Left lobe of liver (tissue), 2 donors: ENCODE data around the gene CD40LG. TPM values are rescaled to one million over a fixed set of nuclear protein-coding genes. Genes with fewer than 3 reads are reported as not detected.

ENCODE experiments used
- ATAC-seq: fragments of 200-7000 bp; cut with Tn5 transposase; one replicate; pipeline ENCODE4 v1.9.1; 2020; ENCODE audit warnings: mild to moderate bottlenecking, moderate library complexity
- DNase-seq: peaks from one replicate; pipeline ENCODE4 v3.0.0-alpha.2; 2020; ENCODE audit warnings: low spot score
- total RNA-seq: library from RNA; stranded (reverse); gene quantifications from one replicate; pipeline ENCODE4 v1.2.1, GENCODE V29; 2021
- donor health status: DM: no; HTN: no; CAD: no; lungs with moderate emphysema.
- donor health status: DM: no; HTN: yes; CAD: no.

Gene CD40LG
- total RNA-seq, 1 donor from 2014 or later, result 0.15 TPM

DNA sequence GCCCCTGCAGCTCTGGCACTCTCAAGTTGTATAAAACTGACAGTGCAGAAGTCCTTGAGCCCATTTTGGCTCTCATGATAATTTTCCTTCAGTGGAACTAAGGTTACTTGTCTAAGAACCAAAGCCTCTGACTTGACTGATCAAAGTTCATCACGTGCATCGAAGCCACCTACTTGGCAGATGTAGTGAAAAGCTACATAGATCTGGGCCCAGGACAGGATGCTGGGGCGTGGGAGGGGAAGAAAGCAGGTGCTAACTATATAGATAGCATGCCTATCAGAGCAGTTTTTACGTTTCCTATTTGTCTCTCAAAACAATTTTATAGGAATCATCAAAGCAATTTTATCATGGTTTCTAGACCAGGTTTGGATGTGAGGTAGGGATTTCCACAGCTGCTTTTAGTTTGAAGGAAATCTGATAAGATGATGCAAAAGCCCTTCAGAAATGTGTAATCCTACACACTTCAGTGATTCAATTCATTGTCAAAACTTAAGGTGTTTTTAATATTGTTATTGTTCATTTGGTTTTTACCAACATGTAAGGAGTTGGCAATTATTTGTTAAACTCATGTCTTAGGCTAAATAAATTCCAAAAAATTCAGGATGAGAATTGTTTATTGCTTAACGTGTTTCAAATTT, 1.2 kb upstream of the CD40LG start:
- no peak for ATAC-seq
- no peak for DNase-seq

DNA sequence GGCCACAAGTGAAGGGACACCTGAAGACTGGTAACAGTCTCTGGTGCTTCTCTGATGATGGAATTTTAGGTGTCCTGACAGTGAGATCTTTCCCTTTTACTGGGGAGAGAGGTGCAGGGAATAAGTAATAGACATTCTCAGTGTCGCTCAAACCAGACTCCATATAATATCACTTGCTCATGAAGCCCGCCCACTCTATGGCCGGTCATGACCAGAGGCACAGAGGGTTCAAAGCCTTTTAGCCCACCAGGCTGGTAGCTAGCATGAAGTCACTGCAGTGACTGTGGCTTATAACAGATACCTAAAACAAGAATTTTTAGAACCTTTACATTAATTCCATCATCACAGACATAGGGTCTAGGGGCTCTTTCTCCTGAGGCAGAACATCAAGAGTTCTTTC, 2.9 kb downstream of the CD40LG start:
- DNase-seq (no peak), ATAC-seq (no peak)

DNA sequence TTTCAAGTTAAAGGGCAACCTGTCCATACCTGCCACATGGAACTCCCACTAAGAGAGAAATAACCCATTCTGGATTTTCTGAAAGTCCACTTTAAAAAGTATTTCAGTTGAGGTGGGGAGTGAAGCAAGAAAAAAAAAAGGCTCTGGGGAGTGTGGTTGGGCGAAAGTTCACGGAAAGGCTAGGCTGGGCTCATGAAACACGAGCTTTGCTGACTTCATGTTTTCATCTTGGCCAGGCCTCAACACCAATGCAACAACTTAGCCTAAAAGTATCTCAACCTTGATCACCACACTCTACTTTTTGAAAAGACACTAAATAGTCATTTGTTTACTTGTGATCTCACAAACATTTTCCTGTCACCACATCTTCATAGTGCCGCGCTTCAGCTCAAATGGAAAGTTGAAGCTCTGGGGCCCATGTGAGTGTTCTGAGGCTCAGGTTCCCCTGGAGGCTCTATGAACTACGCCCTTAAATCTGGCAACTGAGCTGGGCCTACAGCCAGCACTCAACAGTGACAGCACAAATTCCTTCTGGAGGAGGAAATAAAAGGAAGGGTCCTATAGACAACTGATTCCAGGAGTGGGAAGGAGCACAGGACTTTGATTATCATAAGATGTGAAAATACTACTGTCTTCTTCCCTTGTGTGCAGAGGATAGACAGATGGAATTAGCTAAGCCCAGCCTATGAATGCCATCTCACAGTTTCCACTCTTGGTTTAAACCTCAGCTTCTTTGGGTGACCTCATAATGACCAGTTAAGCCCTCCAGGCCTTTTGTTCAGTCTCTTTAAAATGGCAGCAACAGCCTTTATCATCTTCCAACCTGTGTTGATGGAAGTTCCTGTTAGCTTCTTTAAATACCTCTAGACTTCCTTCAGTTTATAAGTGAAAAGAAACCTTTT, 5.1 kb downstream of the CD40LG start:
- ATAC-seq (no peak), DNase-seq (no peak)

DNA sequence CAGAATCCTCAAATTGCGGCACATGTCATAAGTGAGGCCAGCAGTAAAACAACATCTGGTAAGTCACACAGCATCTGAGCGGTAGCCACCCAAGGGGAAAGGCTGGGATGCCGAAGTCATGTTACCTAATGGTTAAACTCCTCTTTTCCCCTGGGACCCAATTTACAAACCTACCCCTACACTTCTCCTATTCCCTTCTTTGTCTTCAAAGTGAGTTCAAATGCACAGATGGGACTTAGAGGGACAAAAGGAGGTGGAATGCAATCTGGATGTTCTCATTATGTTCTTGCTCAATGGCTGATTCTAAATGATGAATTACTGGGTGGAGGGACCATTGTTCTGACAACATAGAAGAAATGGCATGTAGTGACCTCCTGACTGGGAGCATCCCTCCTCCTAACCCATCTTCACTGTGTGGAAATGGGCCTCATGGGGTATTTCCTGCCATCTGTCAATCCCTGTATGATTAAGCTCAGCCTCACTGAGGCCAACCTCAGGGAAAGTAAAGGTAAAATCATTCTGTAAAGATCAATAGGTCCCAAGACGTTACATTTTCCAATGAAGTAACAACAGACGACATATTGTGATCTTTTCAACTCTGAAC, 8.5 kb downstream of the CD40LG start:
- DNase-seq, result no peak
- ATAC-seq, result no peak

DNA sequence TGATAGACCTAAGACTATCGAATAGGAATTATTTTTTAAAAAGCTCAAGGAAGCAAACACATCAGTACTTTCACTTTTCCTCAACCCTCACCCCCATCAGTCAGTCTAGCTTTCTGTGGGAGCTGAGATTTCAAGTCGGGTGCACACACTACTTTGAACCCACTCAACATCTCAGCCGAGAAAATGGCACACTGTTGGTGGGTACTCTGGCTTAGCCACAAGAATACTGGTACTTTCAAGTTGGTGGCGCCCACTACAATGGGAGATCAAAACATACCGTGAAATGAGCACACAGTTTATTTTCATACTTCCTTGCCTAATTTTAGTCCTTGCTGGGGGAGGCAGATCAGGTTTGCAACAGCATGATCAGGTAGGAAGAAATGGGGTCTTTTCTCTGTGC, 10.2 kb downstream of the CD40LG start:
- ATAC-seq, result no peak
- no peak for DNase-seq

DNA sequence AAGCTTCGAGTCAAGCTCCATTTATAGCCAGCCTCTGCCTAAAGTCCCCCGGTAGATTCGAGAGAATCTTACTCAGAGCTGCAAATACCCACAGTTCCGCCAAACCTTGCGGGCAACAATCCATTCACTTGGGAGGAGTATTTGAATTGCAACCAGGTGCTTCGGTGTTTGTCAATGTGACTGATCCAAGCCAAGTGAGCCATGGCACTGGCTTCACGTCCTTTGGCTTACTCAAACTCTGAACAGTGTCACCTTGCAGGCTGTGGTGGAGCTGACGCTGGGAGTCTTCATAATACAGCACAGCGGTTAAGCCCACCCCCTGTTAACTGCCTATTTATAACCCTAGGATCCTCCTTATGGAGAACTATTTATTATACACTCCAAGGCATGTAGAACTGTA, 11.2 kb downstream of the CD40LG start:
- no peak for ATAC-seq

DNA sequence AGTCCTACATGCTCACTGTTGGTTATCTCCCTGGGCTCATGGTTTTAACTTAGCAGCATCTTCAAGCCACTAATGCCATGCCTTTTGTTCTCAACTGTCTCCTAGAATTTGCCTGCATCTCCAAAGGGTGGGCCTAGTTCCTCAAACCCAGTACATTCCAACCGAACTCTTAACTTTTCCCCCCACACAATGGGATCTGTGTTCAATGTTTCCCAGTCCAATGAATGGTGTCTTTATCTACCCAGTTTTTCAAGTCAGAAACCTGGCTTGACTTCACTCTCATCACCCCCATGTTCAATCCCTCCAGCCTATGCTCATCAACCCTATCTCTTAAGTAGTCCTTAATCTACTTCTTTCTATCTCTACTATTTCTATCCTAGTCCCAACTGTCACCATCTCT, 12.9 kb downstream of the CD40LG start:
- DNase-seq (no peak), ATAC-seq (no peak)

More for the DNA sequence above, 11.2 kb downstream of the CD40LG start:
- no peak for DNase-seq

DNA sequence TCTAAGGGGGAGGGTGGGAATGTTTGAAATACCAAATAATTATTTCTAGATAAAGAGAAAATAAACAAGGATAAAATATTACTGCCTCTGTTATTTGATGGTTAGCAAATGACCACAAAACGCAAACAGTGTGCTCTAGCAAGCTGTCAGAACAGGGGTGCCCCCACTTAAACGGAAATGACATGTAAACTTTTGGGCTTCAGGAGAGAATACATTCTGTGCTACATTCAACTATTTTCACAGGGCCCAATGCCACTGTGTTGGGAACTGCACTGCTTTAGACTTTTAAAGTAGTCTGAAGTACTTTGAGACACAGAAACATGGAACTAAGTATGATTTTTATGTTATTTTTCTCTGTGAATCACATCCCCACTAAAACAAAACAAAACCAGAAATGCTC, 14.1 kb downstream of the CD40LG start:
- no peak for ATAC-seq
- no peak for DNase-seq

DNA sequence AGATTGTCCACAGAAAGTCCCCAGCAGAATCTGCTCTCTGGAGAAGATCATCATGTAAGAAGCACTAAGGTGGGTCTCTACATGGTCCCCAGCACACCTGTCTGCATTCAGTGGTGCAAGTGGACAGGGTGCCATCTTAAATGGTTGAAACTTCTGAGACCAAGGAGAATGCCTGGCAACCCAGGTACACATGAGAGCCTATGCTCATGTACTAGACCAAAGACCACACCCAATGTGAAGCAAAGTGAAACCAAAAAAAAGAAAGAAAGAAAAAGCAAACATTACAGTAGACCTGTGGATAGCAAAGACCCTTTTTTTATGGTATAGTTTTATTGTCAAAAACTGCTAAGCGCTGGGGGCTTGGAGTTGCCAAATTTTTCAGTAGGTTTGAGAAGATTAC, 15.0 kb downstream of the CD40LG start:
- no peak for ATAC-seq

DNA sequence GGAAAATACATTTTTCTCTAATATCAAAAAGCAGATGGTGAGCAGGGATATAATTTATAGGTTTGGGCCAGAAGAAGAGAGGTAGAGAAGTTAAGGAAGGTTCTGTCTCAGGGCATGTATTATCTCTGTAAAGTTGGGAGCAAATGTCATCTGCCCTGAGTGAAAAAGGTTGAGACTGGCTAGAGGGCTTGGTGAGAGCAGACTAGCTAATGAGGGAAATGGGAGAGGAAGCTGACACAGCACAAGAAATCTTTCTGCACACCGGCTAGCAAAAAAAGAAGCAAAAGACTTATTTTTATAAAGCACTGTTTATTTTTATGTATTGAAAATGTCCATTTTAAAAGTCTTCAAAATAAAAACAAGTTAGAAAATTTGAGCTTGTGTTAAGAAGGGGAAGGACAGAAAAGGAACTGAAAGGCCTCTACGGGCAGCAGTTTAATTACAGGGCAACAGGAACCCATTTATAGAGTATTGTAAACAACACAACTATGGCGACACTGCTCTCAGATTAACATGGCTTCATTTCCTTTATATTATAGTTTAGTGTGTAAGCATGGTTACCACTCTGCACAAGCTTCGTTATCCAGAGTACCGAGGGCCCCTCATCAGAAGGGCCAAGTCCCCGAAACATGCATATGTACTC, 17.4 kb downstream of the CD40LG start:
- no peak for DNase-seq
- no peak for ATAC-seq

More for the DNA sequence above, 15.0 kb downstream of the CD40LG start:
- DNase-seq, result no peak

DNA sequence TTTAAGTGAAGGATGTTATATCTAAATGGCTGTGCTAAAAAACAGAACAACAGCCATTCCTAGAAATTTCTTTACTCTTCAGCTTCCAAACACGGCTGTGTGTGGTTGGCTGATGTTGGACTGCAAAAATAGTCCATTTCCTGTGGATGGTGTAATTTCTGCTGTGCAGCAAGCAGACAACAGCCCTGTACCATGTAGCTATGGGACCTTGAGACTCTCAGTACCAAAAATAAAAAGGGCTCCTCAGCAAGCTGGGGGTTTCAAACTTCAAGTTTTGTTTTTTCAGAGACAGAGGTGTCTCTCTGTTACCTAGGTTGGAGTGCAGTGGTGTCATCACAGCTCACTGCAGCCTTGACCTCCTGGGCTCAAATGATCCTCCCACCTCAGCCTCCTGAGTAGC, 18.1 kb downstream of the CD40LG start:
- no peak for DNase-seq
- ATAC-seq, result no peak

DNA sequence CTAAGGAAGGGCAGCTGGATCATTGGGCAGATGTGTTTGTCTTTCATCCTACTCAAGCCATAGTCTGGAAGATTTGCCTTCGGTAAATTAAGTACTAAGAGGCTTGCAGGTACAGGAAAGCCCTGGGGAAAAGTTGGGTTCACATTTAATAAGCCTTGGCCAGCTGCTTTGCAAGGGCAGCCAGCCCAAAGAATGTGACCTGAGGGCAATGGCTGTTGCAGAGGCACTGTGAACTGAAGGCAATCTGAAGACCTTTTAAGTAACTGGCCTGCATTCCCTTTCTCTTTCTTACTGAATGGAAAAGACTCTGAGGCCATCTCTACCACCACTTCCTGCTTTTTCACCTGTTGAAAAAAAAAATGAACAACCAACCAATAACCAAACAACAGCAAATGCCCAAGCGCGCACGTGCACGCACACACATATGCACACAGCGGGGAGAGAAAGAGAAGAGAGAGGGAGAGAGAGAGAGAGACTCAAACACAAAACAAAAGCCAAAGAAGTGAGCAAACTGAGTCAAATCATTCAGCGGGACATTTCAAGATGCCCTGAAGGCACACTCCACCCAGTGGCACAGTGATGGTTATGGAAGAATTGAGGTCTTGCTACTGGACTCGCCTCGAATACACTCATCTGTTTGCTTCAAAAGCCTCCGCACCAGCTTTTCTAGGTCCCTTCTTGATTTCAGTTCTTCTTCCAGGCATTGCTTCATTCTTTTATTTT, 19.6 kb downstream of the CD40LG start:
- no peak for ATAC-seq
- no peak for DNase-seq

DNA sequence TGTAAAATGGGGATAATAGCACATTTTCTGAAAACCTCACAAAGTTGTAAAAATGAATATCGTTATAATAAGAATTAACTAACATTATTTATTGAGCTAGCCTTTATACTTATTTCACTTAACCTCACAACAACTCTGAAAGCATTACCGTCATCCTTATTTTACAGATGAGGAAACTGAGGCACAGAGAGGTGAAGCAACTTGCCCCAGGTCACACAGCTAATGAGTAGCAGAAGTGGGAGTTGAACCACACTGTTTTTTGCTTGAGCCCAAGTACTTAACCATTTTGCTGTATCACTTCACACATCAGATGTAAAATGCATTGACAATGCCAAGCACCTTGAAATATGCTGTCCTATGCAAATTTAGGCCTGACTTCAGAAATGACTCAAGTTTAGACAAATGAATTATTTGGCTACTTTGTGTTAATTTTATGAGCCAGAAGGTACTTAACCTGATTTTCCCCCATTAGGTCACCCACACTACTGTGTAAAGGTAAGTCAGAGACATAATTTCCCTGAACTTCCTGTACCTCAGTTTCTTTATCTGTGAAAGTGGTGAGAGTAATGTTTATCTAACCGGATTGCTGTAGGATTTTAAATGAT, 23.1 kb downstream of the CD40LG start:
- no peak for ATAC-seq
- DNase-seq, result no peak

DNA sequence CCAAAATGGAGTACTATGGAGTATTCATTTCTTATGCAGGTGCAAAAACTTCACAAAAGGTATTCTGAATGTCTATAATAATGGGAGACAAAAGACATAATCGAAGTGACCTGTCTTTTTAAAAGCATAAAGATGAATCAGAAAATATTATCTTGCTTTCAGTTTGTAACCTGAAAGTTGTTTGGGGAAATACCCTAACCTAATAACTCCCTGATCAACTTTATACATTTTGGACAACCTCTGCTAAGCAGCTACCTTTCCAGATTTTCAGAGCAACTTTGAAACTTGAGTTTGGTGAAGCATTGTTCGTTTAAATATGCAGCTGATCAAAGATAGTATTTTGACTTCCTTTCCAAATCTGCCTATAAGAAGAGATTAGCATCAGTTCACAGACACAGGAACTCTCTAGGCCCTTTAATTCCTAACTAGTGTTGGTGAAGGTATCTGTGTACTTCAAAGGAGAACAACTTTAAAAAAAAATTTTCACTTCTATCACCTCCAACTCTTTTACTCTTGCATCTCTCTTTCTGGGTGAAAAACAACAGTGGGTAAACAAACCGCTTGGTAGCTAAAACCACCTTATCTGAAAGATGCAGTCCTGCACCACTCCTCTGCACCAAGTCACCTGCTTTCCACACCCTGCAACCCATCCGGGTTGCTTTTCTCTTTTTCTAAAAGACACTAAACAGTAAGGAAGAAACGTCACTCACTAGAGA, 26.5 kb downstream of the CD40LG start:
- ATAC-seq (no peak), DNase-seq (no peak)

DNA sequence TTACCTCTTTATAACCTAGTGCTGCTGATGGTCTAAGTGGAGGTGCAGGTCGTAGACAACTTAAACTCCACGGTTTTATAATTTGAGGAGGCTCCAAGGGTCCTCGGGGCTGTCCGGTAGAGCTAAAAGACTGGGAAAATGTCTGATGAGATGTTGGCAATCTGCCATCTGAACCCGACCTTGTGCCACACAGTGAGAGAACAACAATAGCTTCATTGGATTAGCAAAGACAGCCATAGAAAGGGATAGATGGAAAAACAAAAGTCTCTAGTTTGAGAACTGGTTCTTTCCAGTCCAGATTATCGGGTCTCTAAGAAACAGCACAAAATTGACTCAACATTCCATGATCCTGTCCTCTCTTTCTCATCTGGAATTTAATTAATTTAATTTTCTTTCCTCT, 31.6 kb downstream of the CD40LG start:
- ATAC-seq, result no peak
- no peak for DNase-seq

DNA sequence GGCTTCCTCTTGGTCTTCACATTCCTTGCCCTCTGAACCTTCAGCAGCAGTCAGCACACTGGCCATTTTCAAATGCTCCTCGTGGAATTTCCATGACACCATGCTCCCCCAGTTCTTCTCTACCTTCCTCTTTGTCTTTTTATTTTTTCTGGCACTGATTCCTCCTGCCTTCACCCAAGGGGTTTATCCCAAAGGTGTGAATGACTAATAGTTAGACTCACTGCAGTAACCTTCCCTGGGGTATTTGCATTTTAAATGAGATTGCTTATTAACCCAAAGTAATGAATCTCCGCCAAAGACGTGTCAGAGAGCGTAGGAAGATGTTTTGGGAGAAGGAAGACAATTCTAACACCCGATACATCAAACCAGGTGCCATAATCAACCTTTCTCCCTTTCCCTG, 36.2 kb downstream of the CD40LG start:
- no peak for ATAC-seq
- no peak for DNase-seq

DNA sequence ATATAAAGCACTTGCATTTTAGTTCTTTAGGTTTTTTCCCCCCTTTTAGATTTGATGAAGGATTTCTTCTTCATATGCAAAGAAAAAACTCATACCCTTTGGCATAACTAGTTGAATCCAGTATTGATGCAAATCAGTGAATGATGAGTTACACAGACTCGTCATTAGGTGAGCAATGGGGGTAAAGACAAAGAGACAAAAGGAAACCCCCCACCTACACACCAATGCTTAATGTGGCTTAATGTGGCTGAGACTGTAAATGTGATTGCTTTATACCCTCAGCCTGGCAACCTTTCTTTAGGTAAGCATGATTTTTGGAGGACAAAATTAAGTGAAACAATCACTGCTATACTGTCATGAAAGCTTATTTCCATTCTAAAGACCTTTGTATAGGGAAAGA, 39.5 kb downstream of the CD40LG start:
- ATAC-seq, result no peak
- no peak for DNase-seq

DNA sequence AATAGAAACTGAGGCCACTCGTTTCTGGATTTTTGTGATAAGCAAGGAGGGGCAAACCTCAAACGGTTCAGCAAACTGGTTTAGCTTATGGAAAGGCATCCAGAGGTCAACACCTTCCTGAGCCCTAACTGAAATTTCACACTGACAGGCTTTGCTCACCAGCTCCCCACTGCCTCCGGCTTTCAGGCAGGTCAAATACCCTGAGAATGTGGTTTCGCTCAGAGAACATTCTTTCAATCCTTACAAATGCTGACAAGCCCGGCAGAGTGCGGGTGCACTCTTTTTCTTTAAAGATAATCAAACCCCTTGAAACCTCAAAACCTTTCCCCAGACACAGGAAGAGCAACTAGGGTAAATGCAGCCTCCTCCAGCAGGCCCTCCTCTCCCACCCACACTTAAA, 41.5 kb downstream of the CD40LG start:
- DNase-seq, result no peak
- no peak for ATAC-seq

DNA sequence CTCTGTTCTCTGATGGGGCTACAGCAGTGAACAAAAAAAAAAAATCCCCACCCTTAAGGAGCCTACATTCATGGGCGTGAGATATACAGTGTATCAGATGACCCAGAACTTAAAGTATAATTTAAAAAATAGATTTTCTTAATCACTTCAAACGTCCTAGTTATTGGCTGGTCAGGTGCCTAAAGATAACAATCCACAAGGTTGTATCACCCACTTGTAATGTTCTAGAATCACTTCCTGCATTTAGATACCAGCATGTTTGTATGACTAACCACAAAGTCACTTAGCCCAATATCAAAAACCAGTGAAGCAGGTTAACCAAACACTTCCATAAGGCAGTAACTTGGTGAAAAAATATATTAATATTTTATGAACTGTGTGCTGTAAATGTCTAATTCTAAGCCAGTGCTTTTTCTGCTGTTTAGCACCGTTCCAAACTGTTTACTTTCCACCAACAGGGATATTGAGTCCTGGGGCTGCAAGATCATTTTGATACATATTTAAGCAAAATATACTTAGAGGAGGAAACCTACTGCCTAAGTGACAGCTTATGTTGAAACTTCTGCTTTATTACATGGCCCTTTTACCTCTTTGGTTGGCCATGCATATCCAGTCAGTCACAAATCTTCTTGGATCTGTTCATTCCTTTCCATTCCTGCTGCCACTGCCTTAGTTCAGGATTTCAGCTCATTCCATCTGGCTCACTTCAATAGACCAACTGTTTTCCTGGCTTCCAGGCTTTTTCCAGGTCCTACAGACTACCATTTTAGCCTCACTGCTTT, 43.3 kb downstream of the CD40LG start:
- DNase-seq, result no peak
- ATAC-seq, result no peak
